Hepatic stellate cell (primary cell): ENCODE measurements around the gene NPTX1.
A peak's percentile ranks its signal among the peaks of the same experiment; 100 is the strongest.

Experiments used
- DNase-seq: peaks from one replicate; pipeline ENCODE4 v3.0.0; 2011; ENCODE audit warnings: low spot score

NPTX1 gene

DNA sequence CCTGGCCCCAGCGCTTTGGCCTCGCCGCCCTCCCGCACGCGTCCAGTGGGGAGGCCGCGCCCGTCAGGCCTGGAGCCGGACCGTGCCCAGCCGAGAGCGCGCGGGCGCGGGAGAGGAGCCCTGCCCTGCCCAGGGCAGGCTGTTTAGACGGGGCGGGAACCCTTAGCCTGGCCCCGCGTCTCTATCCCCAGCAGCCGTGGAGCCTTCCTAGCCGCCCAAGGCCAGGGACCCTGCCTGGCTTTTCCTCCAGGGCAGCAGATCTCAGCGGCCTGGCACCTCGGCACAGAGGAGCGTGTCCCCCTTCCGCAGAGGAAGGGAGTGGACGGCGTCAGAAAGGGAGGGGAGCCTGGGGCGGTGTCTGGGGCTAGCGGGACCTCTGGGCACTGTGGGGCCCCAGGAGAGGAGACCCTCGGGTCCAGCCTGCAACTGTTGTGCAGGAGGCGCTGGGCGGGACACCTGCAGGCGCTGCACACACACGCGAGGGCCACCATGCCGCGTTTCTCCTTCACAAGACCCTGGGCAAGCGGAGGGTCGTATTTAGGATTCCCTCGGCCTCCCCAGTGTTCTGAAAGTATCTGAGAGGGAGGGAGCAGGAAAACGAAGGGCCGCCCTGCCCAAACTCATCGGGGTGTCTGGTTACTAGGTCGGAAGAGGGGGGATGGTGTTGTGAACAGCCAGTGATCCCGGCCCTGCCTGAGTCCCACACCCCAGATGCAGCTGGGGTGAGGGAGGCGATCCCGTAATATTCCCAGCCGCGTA lies 2.3 kb upstream of the NPTX1 start:
- DNase-seq = no peak

DNA sequence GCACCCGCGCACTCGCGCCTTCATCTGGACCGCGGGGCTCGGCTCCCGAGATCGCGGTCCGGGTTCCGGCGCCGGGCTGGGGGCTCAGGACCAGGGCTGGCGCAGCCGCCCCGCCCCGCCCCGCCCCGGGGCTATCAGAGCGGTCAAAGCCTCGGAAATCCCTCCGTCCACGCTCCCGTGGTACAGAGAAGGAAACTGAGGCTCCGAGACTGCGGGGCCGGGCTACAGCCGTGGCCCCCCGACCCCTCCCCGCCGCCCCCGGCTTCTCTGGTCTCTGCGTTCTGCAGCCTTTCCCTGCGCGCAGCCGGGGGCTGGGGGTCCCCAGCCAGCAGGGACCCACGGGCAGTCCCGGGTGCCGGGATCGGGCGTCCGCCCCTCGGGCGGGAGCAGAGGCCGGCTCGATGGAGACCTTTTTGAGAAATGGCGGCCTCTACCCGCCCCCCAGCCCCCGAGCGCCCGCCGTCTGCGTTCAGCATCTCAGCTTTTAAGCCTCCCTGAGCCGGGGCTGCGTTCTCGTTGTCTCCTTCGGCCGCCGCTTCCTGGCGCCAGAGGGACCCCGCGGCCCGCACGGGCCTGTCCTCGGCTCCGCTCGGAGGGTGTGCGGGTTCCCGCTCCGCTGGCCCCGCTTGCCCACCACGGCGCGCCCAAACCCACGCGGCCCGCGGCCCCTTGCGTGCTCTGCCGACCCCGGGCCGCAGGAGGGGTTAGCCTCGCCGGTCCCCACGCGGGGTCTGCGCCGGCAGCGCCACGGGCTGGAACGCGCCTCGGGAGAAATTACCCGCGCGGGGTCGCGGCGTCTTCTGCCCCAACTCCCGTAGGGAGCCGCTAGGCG lies 1.5 kb upstream of the NPTX1 start:
- peak; percentile 90 for DNase-seq

DNA sequence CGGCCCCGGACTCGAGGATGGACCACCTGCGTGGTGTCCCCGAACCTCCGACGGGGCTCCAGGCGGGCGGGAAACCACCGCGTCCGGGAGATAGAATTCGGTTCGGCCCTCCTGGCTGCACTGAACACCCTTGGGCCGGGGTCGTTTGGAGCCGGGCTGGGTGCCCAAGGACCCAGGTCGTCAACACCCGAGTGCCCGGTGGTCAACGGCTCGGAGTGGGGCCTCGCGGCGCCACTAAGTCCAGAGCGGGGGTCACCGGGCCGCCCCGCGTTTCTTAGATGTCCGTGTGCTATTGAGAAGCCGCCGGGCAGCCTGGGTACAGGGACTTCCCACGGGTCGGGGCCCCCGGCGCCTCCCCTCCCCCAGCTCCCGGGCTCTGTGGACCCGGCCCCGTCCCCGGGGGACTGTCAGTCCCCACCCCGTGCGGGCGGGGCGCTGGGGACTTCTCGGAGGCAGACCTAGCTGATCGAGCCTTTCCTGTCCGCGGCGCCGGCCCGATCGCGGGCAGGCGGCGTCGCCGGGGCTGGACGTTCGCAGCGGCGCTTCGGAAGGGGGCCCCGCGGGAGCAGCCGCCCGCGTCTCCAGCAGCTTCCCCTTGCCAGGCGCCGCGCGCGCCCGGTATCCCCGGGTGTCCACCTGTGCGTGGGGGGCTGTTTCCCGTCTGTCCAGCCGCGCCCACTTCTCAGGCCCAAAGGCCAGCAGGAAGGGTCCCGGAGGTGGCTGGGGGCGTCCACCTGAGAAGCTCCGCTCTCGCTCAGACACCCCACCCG lies 655 bp upstream of the NPTX1 start:
- DNase-seq = no peak

DNA sequence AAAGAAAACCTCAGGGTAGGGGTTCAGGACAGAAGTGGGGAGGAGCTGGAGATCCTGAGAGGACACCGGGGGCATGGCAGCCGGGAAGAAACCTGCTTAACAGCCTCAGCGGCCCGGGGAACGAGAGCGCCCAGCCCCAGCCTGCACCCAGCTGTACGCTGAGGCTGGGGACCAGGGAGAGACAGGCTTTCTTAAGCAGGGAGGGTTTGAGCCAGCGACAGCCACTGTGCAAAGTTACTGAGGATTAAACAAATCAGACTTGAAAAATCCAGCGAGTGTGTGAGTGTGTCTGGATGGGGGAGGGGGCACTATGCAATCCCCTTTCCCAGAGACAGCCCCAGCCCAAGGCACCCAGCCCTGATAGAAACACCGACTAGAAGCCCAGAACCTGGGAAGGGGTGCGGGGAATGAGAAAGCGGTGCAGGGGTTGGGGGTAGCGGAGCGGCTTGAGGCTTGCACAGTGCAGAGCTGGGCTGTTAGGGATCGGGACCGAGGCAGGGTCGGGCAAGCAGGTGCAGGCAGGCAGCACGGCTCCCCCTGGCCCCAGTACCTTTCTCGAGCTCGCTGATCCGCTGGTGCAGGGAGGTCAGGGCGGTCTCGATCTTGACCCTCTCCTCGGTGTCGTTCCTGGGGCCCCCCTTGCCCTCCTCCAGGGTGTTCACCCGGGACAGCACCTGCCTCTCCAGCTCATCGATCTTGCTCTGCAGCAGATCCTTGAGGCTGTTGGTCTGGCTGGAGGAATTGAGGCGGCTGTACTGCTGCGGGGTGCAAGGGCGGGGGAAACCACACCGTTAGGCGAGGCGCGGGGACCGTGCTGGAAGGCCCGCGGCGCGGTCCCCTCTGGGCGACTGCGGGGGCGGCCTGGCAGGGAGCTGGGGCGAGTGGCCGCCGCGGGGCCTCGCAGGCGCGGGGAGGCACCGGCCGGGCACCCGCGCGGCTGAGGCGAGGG lies 1.2 kb downstream of the NPTX1 start:
- DNase-seq = peak; percentile 47

DNA sequence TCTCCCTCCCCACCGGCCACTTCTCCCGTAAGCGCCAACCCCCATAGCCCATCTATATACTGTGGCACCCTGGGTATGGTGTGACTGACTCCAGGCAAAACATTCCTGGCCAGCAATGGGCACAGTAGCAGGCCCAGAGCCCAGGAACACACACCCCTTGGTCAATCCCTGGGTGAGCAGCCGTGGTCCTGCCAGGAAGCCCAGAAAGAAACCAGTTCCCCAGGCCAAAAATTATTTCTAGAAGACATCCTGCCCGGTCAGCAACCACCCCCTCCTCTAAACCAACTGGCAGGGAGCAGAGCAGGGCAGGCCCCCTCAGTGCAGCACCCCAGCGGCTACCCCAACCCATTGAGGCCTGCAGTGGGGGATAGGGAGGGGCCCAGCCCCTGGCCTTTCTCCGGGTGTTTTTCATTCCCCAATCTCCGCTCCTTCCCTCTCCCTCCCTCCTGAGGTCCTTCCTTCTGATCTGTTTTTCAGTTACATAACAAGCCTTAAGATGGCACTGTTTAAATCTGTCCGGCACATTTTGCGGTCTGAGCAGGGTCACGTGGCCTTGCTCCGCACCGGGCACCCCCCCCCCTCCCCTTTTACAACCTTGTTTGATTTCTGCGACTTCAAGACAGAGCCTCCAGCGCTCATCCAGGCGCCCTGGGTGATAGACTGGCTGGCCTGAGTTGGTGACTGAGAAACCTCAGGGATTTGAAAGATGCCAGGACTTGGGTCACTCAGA lies 2.0 kb downstream of the NPTX1 start:
- peak; percentile 84 for DNase-seq

DNA sequence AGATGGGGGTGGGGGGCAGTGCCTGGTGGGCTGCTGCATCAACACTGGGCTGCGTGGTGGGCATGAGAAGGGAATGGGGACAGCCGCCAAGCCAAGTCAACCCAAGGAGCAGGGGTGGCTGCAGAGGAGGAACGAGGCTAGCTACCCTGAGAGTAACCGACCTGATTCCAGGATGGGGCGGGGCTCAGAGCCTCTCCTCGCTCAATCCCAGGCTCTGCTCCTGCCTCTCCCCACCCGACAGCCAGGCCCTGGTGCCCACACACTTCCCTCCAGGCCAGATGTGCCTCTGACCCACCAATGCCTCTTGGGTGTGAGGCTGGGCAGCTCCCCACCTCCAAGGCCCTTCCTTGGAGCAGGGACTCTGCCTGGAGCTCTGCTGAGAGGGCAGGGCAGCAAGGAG lies 2.7 kb downstream of the NPTX1 start:
- DNase-seq = no peak

DNA sequence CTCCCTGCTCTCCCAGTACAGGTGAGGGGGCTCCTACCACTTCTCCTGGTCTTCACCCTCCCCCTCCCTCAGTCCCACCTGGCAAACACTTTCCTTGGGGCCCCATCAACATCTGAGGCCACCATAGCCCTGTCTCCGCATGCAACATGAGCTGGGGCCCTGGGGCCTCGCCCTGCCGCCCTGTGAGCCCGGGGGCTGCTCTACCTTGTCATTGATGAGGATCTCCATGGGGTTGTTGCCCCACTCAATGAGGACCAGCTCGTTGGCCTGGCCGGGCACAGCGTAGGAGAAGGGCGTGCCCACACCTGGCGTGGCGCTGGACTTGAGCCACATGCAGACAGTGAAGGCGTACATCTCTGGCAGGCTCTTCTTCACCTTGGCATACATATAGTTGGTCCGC lies 3.4 kb downstream of the NPTX1 start:
- no peak for DNase-seq

DNA sequence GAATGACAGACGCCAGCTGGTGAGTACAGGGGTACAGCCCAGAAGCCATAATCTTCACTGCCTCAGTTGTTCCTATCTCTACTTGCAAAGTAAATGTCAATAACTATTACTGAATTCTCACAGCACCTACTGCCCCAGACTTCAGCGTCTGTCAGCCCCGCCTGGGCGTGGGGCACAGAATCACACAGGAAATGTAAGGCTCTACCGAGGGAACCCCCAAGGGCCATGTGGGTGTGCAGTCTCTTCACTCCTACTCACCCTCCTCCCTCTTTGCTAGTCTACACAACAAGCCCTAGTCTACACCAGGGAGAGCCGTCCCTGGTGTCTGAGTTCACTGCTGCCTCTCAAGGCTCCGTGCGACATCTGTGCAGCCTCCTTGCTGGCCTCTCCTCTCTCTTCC lies 4.5 kb downstream of the NPTX1 start:
- no peak for DNase-seq

DNA sequence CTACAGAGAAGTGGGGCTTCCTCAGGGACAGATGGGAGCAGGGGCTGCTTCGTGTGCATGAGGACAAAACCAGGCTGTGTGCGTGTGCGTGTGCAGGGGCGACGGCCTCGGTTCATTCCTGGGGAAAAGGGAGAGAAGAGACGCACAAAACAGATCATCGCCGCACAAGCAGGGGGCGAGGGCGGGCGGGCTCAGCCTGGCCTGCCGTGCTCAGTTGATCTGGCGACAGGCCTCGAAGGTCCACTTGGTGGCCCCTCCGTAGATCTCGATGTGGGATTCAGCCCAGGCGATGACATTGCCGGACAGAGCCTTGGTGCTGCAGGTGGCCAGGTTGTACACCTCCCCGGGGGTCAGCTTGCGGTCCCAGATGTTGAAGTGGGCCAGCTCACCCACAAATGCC lies 5.8 kb downstream of the NPTX1 start:
- DNase-seq = no peak

DNA sequence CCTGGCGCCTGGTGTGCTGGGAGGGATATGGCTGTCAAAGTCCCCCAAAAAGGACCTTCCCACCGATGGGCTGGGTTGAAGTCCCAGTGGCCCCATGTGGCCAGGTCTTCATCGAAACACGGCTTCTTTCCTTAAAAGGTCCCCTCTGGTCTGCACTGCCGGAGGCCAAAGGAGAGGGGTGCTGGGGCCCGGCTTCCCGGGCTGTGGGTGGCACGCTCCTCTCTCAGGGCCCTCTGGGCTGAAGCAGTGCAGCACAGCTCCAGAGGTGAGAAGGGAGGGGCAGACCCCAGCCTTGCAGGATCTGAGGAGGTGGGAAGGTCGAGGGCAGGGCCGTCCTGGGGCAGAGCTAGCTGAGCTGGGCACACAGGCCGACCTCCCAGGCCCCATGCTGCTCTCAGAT lies 6.7 kb downstream of the NPTX1 start:
- no peak for DNase-seq

DNA sequence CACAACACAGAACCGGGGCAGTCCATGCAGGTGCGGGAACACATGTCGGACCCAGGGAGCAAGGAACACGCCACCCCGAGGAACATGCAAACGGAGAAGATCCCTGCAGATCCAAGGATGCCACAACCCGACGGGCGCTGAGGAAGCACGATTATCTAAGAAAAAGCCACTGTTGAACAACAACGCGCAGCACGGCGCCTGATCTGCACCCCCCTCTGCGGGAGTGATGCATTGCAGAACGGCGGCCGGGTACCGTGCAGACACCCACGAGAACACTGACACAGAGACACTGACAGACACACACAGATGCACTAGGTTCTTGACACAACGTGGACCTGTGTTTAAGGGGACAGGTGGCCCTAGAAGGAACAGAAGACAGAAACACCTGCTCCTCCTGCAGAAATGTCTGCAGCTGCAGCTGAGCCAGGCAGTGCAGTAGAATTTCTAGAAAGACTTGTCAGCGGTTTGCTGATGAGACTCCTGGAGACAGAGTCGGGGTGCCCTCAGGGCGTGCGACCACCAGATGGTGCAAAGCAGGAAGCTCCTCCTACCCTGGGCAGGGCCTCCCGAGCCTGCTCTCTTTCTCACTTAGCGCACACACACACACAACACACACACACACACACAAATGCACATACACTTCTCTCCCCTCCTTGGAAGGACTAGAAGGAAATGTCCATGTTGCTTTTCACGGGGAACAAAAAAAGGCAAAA lies 7.5 kb downstream of the NPTX1 start:
- no peak for DNase-seq

DNA sequence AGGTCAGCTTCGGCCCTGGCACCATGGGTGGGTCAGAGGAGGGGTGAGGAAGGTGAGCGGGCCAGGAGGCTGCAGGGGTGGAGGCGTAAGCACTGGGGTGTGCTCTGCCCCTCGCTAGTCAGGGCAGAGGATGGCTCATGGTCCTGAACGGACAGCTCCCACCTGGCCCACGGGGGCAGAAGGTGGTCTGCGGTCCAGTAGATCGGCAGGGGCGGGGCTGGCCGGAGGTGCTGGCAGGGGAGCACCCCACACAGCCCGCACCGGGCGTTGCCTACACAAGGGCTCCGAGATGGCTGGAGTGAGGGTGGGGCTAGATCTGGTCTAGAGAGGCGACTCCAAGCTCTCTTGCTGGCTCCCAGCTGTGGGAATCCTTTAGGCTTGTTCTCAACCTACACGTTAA lies 8.2 kb downstream of the NPTX1 start:
- DNase-seq = no peak

DNA sequence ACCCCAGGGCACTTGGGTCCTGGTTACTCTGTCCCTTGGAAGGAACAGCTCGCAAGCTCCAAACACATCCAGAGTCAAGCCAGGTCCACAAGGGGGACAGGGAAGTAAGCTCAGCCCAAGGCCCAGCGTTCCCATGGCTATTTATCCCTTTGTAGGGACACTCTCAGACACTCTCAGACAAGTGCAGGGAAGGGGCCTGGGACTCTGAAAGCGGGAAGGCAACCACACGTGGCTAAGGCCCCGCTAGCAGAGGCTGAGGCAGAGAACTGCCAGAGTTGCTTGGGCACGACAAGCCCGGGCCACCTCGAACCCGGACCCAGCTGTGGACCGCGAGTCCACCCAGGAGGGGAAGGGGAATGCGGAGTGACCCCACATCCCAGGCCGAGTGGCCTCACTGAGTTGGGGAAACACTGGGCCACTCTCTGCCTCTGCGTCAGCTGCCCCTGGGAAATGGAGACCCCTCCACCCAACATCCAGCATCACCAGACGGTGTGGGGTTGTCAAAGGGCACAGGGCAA lies 10.2 kb downstream of the NPTX1 start:
- DNase-seq = no peak

DNA sequence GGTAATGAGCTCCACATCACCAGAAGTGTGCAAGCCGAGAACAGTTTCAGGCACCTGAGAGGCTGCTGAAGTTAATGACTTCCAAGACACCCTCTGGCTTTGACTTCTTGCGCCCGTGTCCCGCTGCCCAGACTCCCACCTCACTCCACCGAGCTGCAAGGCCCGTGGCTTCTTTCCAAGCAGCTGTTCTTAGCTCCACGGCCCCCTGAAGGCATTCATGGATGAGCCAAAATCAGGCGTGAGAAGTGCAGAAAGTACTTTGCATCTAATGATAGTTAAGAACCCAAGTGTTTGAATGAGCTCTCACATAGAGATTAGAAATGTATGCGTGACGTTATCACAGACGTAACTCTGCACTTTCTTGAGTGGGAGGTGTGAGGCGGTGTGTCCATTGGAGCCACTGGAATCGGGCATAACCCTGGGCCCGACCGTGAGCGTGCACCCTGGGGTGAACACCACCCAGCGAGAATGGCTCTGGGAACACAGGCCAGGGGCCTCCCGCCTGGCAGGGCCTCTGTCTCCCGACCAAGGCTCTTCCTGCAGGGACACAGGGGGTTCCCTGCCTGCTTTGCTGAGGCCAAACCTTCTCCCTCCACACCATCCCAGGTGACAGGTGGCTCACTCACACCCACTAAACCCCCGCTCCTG lies 11.0 kb downstream of the NPTX1 start:
- no peak for DNase-seq

DNA sequence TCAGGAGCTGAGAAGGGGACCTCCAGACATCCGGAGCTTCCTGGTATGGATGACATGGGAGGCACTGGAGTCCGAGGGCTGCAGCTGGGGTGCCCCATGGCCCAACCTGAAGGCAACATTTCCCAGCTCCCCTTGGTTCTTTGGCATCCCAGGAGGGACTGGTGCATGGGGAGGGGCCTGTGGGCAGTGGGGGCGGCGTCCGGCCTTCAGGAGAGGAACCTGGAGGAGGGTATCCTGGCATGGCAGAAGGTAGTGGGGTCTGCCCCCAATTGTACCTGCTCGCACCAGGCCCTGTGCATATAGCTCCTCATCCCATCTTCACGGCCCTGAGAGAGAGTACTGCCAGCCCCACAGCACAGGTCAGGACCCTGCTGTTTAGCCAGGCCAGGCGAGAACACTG lies 11.9 kb downstream of the NPTX1 start:
- DNase-seq = no peak

DNA sequence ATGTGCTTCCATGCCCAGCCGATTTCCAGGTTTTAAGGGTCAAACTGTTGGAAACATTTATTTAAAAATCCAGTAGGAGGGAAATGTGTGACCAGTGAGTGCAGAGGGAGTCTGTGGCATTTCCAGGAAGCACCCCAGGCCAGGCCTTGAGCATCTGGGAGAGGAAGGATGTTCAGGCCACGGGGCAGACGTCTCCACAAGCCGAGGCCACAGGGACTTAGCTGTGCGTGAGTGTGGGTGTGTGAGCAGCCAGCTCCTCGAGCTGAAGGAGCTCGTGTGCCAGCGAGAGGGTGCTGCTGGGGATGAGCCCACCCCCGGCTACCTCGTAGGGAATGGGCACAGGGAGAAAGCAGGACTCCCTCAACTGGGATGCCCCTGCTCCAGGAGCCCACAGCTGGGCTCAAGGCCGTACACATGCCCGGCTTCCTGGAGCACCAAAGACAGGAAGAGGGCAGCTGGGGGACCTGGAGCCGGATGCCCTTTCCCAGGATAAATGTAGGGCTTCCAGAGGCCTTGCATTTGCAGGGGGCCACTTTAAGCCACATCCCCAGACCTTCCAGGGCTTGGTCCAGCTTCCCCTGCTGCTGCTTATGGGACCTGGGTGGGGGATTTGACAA lies 12.5 kb downstream of the NPTX1 start:
- DNase-seq = no peak

DNA sequence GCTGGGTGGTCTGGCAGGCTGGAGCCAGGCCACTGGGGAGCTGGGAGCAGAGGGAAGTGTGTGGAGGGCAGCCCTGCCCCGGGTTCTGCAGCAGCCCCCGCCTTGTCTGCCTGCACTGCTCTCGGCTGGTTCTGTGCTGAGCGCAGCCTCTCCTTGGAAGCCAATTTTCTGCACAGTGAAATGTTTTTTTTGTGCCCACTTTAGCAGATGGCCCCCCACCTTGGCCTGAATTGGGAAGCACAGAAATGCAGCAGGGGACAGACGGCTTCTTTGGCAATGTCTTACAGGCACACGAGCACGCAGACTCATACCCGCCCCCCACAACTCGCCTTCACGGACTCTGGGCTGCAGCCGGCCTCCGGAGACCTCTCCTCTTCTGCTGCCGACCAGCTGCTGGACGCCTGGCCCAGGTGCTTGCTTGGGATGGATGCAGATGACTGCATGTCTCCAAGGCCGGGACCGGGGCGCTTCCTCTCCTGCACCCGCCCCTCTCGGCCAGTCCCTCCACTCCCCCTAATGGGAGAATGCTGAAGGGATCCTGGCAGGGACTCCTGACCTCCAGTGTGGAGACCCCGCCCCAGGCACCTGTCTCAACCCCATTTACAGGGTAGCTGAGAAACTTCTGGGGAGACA lies 14.8 kb downstream of the NPTX1 start:
- DNase-seq = no peak

DNA sequence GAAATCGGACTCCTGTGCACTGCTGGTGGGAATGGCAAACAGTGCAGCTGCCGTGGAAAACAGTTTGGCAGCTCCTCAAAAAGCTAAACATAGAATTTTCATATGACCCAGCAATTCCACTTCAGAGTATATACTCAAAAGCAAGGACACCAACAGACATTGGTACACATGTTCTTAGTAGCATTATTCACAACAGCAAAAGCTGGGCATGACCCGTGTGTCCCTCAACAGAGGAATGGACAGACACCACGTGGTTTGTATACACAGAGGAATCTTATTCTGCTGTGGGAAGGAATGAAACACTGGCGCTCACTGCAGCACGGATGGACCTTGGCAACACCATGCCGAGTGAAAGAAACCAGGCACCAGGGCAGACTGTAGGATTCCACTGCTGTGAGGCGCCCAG lies 16.0 kb downstream of the NPTX1 start:
- DNase-seq = peak; percentile 72

DNA sequence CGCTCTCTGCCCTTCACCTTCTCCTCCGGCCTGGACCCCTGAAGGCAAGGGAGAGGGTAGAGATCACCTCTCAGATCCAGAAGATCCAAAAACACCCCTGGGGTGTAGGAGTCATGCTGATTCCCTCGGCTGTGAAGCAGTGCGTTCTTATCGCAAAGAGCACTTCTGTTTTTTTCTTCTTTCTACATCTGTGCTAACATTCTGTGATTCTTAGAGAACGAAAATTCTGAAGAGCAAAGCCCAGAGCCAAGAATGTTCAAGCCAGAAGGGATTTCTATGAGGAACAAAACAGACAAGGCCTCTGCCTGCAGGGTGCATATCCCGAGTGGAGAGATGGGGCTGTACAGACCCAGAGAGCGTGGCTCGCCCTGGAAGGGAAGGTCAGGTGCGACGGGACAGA lies 17.2 kb downstream of the NPTX1 start:
- no peak for DNase-seq
